ENCODE results near the gene C6orf47.

GRCh38 chr6:31633447-31633846, 27.1 kb downstream of the C6orf47 start:
- TF ChIP-seq SIN3A (IDR thresholded peaks at IDR 0.05; ENCODE audit: borderline replicate concordance, insufficient read depth, low read depth, low read length) (no peak), REST (IDR thresholded peaks at IDR 0.05; ENCODE audit: insufficient read depth in 1 of 2, low read depth in 2 of 2, low read length in 1 of 2) (no peak), TCF7L2 (IDR thresholded peaks at IDR 0.05; ENCODE audit: low read depth, low read length) (no peak), CTCF (IDR thresholded peaks at IDR 0.05) (no peak)

Measured in Panc1 (cell line).